HEK293 (cell line): ENCODE data around the gene PLXNA3.

ENCODE experiments used
- CTCF ChIA-PET: fragments of 350-600 bp; formaldehyde crosslinking; extraction: SDS; loops from one replicate; lab custom pipeline; 2021; ENCODE audit warnings: antibody characterized with exemption; lab: Yijun Ruan, JAX
- POLR2A ChIA-PET: fragments of 300-600 bp; formaldehyde crosslinking; extraction: SDS; loops from one replicate; lab custom pipeline; 2020; ENCODE audit warnings: antibody characterized with exemption, inconsistent platforms; lab: Yijun Ruan, JAX
- H3K27ac ChIP-seq: fragments of 200-500 bp; sonication (Bioruptor generic); 2 replicates; pipeline ENCODE4 v1.5.1; 2014; ENCODE audit warnings: low read depth, low read length, control low read depth, inconsistent platforms; ENCODE audit errors: extremely low read depth
- H3K36me3 ChIP-seq, 2 experiments: fragments of 200-500 bp in 1 of 2; sonication (Bioruptor generic) in 1 of 2; 1 replicate in 1 of 2; 2 replicates in 1 of 2; pipeline ENCODE4 v1.5.1; 2014 to 2017; ENCODE audit warnings: inconsistent platforms in 2 of 2, low read length in 2 of 2; ENCODE audit not compliant: control insufficient read depth in 2 of 2, insufficient read depth in 1 of 2
- H3K4me1 ChIP-seq: fragments of 200-500 bp; sonication (Bioruptor generic); 2 replicates; pipeline ENCODE4 v1.5.1; 2014; ENCODE audit warnings: mild to moderate bottlenecking, low read length, inconsistent platforms; ENCODE audit not compliant: control insufficient read depth, insufficient read depth
- H3K4me3 ChIP-seq: 2 replicates; pipeline ENCODE4 v1.5.1; 2011; ENCODE audit warnings: low read depth, mild to moderate bottlenecking, control low read depth, low read length, moderate library complexity
- H3K9me3 ChIP-seq: fragments of 200-500 bp; sonication (Bioruptor generic); 2 replicates; pipeline ENCODE4 v1.5.1; 2014; ENCODE audit warnings: low read depth, low read length, inconsistent platforms; ENCODE audit not compliant: control insufficient read depth, insufficient read depth
- GLIS1 ChIP-seq: fragments of 450-650 bp; formaldehyde crosslinking; IDR thresholded peaks from 2 replicates; pipeline ENCODE4 v1.5.1; 2016; ENCODE audit warnings: missing biosample characterization, missing genetic modification characterization
- GLIS2 ChIP-seq: fragments of 450-650 bp; formaldehyde crosslinking; IDR thresholded peaks from 2 replicates; pipeline ENCODE4 v1.5.1; 2016; ENCODE audit warnings: missing biosample characterization, missing genetic modification characterization
- OVOL3 ChIP-seq: fragments of 450-650 bp; formaldehyde crosslinking; IDR thresholded peaks from 2 replicates; pipeline ENCODE4 v1.5.1; 2016; ENCODE audit warnings: missing biosample characterization, missing genetic modification characterization
- PATZ1 ChIP-seq: fragments of 450-650 bp; formaldehyde crosslinking; IDR thresholded peaks from 2 replicates; pipeline ENCODE4 v1.5.1; 2016; ENCODE audit warnings: missing biosample characterization, missing genetic modification characterization
- SCRT1 ChIP-seq: fragments of 450-650 bp; formaldehyde crosslinking; IDR thresholded peaks from 2 replicates; pipeline ENCODE4 v1.5.1; 2016; ENCODE audit warnings: missing biosample characterization, missing genetic modification characterization, borderline replicate concordance
- SCRT2 ChIP-seq: fragments of 450-650 bp; formaldehyde crosslinking; IDR thresholded peaks from 2 replicates; pipeline ENCODE4 v1.5.1; 2016; ENCODE audit warnings: missing biosample characterization, missing genetic modification characterization
- ZBTB17 ChIP-seq: fragments of 450-650 bp; formaldehyde crosslinking; IDR thresholded peaks from 2 replicates; pipeline ENCODE4 v1.5.1; 2016; ENCODE audit warnings: missing biosample characterization, missing genetic modification characterization
- ZFP37 ChIP-seq: fragments of 450-650 bp; formaldehyde crosslinking; IDR thresholded peaks from 2 replicates; pipeline ENCODE4 v1.5.1; 2016; ENCODE audit warnings: missing biosample characterization, missing genetic modification characterization
- ZFP69B ChIP-seq: fragments of 450-650 bp; formaldehyde crosslinking; IDR thresholded peaks from 2 replicates; pipeline ENCODE4 v1.5.1; 2016; ENCODE audit warnings: missing biosample characterization, missing genetic modification characterization
- ZIC2 ChIP-seq: fragments of 450-650 bp; formaldehyde crosslinking; IDR thresholded peaks from 2 replicates; pipeline ENCODE4 v1.5.1; 2016; ENCODE audit warnings: missing biosample characterization, missing genetic modification characterization
- ZNF10 ChIP-seq: fragments of 450-650 bp; formaldehyde crosslinking; IDR thresholded peaks from 2 replicates; pipeline ENCODE4 v1.5.1; 2017; ENCODE audit warnings: missing biosample characterization, missing genetic modification characterization
- ZNF132 ChIP-seq: fragments of 450-650 bp; formaldehyde crosslinking; IDR thresholded peaks from 2 replicates; pipeline ENCODE4 v1.5.1; 2017; ENCODE audit warnings: missing biosample characterization, missing genetic modification characterization, borderline replicate concordance
- ZNF211 ChIP-seq: fragments of 450-650 bp; formaldehyde crosslinking; IDR thresholded peaks from 2 replicates; pipeline ENCODE4 v1.5.1; 2016; ENCODE audit warnings: low read depth, missing biosample characterization, missing genetic modification characterization
- ZNF354C ChIP-seq: fragments of 450-650 bp; formaldehyde crosslinking; IDR thresholded peaks from 2 replicates; pipeline ENCODE4 v1.5.1; 2016; ENCODE audit warnings: missing biosample characterization, missing genetic modification characterization, low read depth, borderline replicate concordance
- ZNF394 ChIP-seq: fragments of 450-650 bp; formaldehyde crosslinking; IDR thresholded peaks from 2 replicates; pipeline ENCODE4 v1.5.1; 2016; ENCODE audit warnings: missing biosample characterization, missing genetic modification characterization, mild to moderate bottlenecking, moderate library complexity, borderline replicate concordance
- ZNF48 ChIP-seq: fragments of 450-650 bp; formaldehyde crosslinking; IDR thresholded peaks from 2 replicates; pipeline ENCODE4 v1.5.1; 2016; ENCODE audit warnings: missing biosample characterization, missing genetic modification characterization
- ZNF571 ChIP-seq: fragments of 450-650 bp; formaldehyde crosslinking; IDR thresholded peaks from 2 replicates; pipeline ENCODE4 v1.5.0; 2017; ENCODE audit warnings: missing biosample characterization, missing genetic modification characterization
- TF ChIP-seq, protein P1 (sequence below): fragments of 450-650 bp; IDR thresholded peaks from 2 replicates; pipeline ENCODE4 v1.5.1; 2018; ENCODE audit warnings: missing biosample characterization, missing genetic modification characterization
- TF ChIP-seq, protein P2 (sequence below): fragments of 450-650 bp; formaldehyde crosslinking; IDR thresholded peaks from 2 replicates; pipeline ENCODE4 v1.5.1; 2016; ENCODE audit warnings: missing biosample characterization, missing genetic modification characterization
- TF ChIP-seq, protein P3 (sequence below): fragments of 450-650 bp; formaldehyde crosslinking; IDR thresholded peaks from 2 replicates; pipeline ENCODE4 v1.5.1; 2016; ENCODE audit warnings: missing biosample characterization, missing genetic modification characterization
- TF ChIP-seq, protein P4 (sequence below): fragments of 450-650 bp; formaldehyde crosslinking; IDR thresholded peaks from 2 replicates; pipeline ENCODE4 v1.5.1; 2016; ENCODE audit warnings: missing biosample characterization, missing genetic modification characterization, low read depth
- TF ChIP-seq, protein P5 (sequence below): fragments of 450-650 bp; formaldehyde crosslinking; IDR thresholded peaks from 2 replicates; pipeline ENCODE4 v1.5.1; 2016; ENCODE audit warnings: missing biosample characterization, missing genetic modification characterization

The PLXNA3 gene

GRCh38 chrX:154432210-154432609 is 25.9 kb upstream of the PLXNA3 start:
- Histone ChIP-seq H3K4me1 (no peaks in the 10 kb centered on the region), H3K36me3 (peaks cover 0 to 55% of the 10 kb centered on the region in 2 experiments; a peak in 1 of 3 replicates), H3K4me3 (no peak overlapping the region), H3K27ac (no peak overlapping the region), H3K9me3 (no peaks in the 10 kb centered on the region)
- CTCF ChIA-PET, result no interaction called here
- no peak for TF ChIP-seq ZBTB17 (tag by site-specific recombination)
- TF ChIP-seq, protein P1, sequence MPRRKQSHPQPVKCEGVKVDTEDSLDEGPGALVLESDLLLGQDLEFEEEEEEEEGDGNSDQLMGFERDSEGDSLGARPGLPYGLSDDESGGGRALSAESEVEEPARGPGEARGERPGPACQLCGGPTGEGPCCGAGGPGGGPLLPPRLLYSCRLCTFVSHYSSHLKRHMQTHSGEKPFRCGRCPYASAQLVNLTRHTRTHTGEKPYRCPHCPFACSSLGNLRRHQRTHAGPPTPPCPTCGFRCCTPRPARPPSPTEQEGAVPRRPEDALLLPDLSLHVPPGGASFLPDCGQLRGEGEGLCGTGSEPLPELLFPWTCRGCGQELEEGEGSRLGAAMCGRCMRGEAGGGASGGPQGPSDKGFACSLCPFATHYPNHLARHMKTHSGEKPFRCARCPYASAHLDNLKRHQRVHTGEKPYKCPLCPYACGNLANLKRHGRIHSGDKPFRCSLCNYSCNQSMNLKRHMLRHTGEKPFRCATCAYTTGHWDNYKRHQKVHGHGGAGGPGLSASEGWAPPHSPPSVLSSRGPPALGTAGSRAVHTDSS (tag by site-specific recombination), result no peak
- TF ChIP-seq ZNF10, result no peak
- TF ChIP-seq ZNF394, result no peak
- no peak for TF ChIP-seq ZNF211 (tag by site-specific recombination)
- TF ChIP-seq, protein P2, sequence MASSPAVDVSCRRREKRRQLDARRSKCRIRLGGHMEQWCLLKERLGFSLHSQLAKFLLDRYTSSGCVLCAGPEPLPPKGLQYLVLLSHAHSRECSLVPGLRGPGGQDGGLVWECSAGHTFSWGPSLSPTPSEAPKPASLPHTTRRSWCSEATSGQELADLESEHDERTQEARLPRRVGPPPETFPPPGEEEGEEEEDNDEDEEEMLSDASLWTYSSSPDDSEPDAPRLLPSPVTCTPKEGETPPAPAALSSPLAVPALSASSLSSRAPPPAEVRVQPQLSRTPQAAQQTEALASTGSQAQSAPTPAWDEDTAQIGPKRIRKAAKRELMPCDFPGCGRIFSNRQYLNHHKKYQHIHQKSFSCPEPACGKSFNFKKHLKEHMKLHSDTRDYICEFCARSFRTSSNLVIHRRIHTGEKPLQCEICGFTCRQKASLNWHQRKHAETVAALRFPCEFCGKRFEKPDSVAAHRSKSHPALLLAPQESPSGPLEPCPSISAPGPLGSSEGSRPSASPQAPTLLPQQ (tag by site-specific recombination), result no peak
- no peak for TF ChIP-seq ZFP37 (tag by site-specific recombination)
- POLR2A ChIA-PET, result interaction anchor here (0.7 to 1.6 kb wide), 5 partner anchors 15 to 59 kb away, joined by 3 to 9 read pairs (median 3); partner anchors contain the start of gene DNASE1L1

GRCh38 chrX:154433605-154434004 is 24.5 kb upstream of the PLXNA3 start:
- CTCF ChIA-PET, result no interaction called here
- H3K36me3 ChIP-seq, result peaks cover 0 to 61% of the 10 kb centered on the region in 2 experiments; a peak in 1 of 3 replicates
- TF ChIP-seq, protein P3, sequence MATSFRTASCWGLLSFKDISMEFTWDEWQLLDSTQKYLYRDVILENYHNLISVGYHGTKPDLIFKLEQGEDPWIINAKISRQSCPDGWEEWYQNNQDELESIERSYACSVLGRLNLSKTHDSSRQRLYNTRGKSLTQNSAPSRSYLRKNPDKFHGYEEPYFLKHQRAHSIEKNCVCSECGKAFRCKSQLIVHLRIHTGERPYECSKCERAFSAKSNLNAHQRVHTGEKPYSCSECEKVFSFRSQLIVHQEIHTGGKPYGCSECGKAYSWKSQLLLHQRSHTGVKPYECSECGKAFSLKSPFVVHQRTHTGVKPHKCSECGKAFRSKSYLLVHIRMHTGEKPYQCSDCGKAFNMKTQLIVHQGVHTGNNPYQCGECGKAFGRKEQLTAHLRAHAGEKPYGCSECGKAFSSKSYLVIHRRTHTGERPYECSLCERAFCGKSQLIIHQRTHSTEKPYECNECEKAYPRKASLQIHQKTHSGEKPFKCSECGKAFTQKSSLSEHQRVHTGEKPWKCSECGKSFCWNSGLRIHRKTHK, result no peak
- TF ChIP-seq GLIS1 (tag by site-specific recombination) (peak; percentile 77), ZNF48 (tag by site-specific recombination) (no peak), ZNF132 (tag by site-specific recombination) (no peak), ZNF354C (tag by site-specific recombination) (no peak), GLIS2 (0 out of 2 replicates have a peak, but pooled peaks have one; percentile 21), ZIC2 (tag by site-specific recombination) (peak; percentile 95), ZFP69B (no peak), PATZ1 (0 out of 2 replicates have a peak, but pooled peaks have one; percentile 33), ZNF571 (tag by site-specific recombination) (no peak), SCRT1 (tag by site-specific recombination) (peak; percentile 67; the same call in 1 of the 2 replicates), SCRT2 (peak; percentile 95), OVOL3 (no peak)
- TF ChIP-seq, protein P4, sequence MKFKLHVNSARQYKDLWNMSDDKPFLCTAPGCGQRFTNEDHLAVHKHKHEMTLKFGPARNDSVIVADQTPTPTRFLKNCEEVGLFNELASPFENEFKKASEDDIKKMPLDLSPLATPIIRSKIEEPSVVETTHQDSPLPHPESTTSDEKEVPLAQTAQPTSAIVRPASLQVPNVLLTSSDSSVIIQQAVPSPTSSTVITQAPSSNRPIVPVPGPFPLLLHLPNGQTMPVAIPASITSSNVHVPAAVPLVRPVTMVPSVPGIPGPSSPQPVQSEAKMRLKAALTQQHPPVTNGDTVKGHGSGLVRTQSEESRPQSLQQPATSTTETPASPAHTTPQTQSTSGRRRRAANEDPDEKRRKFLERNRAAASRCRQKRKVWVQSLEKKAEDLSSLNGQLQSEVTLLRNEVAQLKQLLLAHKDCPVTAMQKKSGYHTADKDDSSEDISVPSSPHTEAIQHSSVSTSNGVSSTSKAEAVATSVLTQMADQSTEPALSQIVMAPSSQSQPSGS (tag by site-specific recombination), result 0 out of 2 replicates have a peak, but pooled peaks have one; percentile 26
- TF ChIP-seq, protein P2 (tag by site-specific recombination), result 0 out of 2 replicates have a peak, but pooled peaks have one; percentile 18
- TF ChIP-seq, protein P5, sequence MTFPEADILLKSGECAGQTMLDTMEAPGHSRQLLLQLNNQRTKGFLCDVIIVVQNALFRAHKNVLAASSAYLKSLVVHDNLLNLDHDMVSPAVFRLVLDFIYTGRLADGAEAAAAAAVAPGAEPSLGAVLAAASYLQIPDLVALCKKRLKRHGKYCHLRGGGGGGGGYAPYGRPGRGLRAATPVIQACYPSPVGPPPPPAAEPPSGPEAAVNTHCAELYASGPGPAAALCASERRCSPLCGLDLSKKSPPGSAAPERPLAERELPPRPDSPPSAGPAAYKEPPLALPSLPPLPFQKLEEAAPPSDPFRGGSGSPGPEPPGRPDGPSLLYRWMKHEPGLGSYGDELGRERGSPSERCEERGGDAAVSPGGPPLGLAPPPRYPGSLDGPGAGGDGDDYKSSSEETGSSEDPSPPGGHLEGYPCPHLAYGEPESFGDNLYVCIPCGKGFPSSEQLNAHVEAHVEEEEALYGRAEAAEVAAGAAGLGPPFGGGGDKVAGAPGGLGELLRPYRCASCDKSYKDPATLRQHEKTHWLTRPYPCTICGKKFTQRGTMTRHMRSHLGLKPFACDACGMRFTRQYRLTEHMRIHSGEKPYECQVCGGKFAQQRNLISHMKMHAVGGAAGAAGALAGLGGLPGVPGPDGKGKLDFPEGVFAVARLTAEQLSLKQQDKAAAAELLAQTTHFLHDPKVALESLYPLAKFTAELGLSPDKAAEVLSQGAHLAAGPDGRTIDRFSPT (tag by site-specific recombination), result peak; percentile 35; the same call in 1 of the 2 replicates

More at GRCh38 chrX:154433605-154434004, 24.5 kb upstream of the PLXNA3 start:
- H3K9me3 ChIP-seq, result no peaks in the 10 kb centered on the region
- POLR2A ChIA-PET, result interaction anchor here (0.6 to 1.6 kb wide), 2 partner anchors 16 to 22 kb away, joined by 3 to 9 read pairs; no protein-coding TSS in a partner anchor
- H3K27ac ChIP-seq, result no peak overlapping the region
- no peak overlapping the region for H3K4me3 ChIP-seq
- H3K4me1 ChIP-seq, result no peaks in the 10 kb centered on the region
